CD8-positive, alpha-beta memory T cell (primary cell): ENCODE data around the gene TMUB1. TPM values are rescaled to one million over a fixed set of nuclear protein-coding genes. Genes with fewer than 3 reads are reported as not detected.
A peak's percentile ranks its signal among the peaks of the same experiment; 100 is the strongest.

Source experiments
- CTCF ChIA-PET: fragments of 350-600 bp; sonication (Branson Sonifier 250); formaldehyde crosslinking; loops from one replicate; lab custom pipeline; 2021; ENCODE audit warnings: antibody characterized with exemption; lab: Charles Lee
- POLR2A ChIA-PET: fragments of 350-600 bp; sonication (Branson Sonifier 250); formaldehyde crosslinking; loops from one replicate; lab custom pipeline; 2021; ENCODE audit warnings: antibody characterized with exemption; lab: Charles Lee
- DNase-seq, 5 donors: peaks; one replicate each; pipeline versions ENCODE4 v3.0.0 to v3.0.0-alpha.2; 2020 to 2022; ENCODE audit warnings: mixed read lengths in 1 of 5
- H3K27ac ChIP-seq: one replicate; pipeline ENCODE4 v1.7.0; 2013; ENCODE audit warnings: low read depth, mild to moderate bottlenecking, low read length, moderate library complexity
- H3K27me3 ChIP-seq: 2 replicates; pipeline ENCODE4 v1.7.0; 2013; ENCODE audit warnings: low read length, mild to moderate bottlenecking; ENCODE audit not compliant: insufficient read depth, poor library complexity, severe bottlenecking
- H3K36me3 ChIP-seq: 2 replicates; pipeline ENCODE4 v1.7.0; 2013; ENCODE audit warnings: mild to moderate bottlenecking, low read length, moderate library complexity; ENCODE audit not compliant: insufficient read depth
- H3K4me1 ChIP-seq: 2 replicates; pipeline ENCODE4 v1.7.0; 2013; ENCODE audit warnings: mild to moderate bottlenecking, low read length, moderate library complexity; ENCODE audit not compliant: insufficient read depth
- H3K4me3 ChIP-seq: 2 replicates; pipeline ENCODE4 v1.7.0; 2013; ENCODE audit warnings: mild to moderate bottlenecking, low read length
- H3K9me3 ChIP-seq: 2 replicates; pipeline ENCODE4 v1.7.0; 2013; ENCODE audit warnings: mild to moderate bottlenecking, low read length
- H3K27ac Mint-ChIP-seq, 8 donors: one replicate each; pipeline ENCODE4 v1.8.0; 2020 to 2021; ENCODE audit warnings: mixed read lengths in 8 of 8, mild to moderate bottlenecking in 6 of 8, inconsistent platforms in 3 of 8, moderate library complexity in 3 of 8
- H3K27me3 Mint-ChIP-seq, 2 donors: one replicate each; pipeline ENCODE4 v1.8.0; 2020 to 2021; ENCODE audit warnings: mixed read lengths in 2 of 2, mild to moderate bottlenecking in 1 of 2, moderate library complexity in 1 of 2
- H3K36me3 Mint-ChIP-seq, 3 donors: one replicate each; pipeline ENCODE4 v1.8.0; 2020 to 2021; ENCODE audit warnings: mixed read lengths in 3 of 3, inconsistent platforms in 1 of 3, mild to moderate bottlenecking in 1 of 3
- H3K4me1 Mint-ChIP-seq, 3 donors: one replicate each; pipeline ENCODE4 v1.8.0; 2020 to 2021; ENCODE audit warnings: mixed read lengths in 3 of 3, inconsistent platforms in 1 of 3, mild to moderate bottlenecking in 1 of 3
- H3K4me3 Mint-ChIP-seq, 7 donors: one replicate each; pipeline ENCODE4 v1.8.0; 2020 to 2021; ENCODE audit warnings: mixed read lengths in 7 of 7, mild to moderate bottlenecking in 6 of 7, moderate library complexity in 4 of 7, inconsistent platforms in 2 of 7
- H3K9me3 Mint-ChIP-seq, 5 donors: one replicate each; pipeline ENCODE4 v1.8.0; 2020 to 2022; ENCODE audit warnings: mixed read lengths in 5 of 5, mild to moderate bottlenecking in 3 of 5, moderate library complexity in 2 of 5, inconsistent platforms in 1 of 5
- polyA plus RNA-seq: library from polyadenylated mRNA; unstranded; fragments of 300-500 nt; fragmentation: Illumina TruSeq; gene quantifications from one replicate; pipeline ENCODE4 v1.2.3, GENCODE V29; 2021
- total RNA-seq, 2 experiments: library from RNA; stranded (reverse); gene quantifications; one replicate each; pipeline ENCODE4 v1.2.3, GENCODE V29; 2021

TMUB1 gene
- total and polyA plus RNA-seq, 3 experiments from 2014 or later: 69.7 to 83.5 (median 81.7) TPM

DNA sequence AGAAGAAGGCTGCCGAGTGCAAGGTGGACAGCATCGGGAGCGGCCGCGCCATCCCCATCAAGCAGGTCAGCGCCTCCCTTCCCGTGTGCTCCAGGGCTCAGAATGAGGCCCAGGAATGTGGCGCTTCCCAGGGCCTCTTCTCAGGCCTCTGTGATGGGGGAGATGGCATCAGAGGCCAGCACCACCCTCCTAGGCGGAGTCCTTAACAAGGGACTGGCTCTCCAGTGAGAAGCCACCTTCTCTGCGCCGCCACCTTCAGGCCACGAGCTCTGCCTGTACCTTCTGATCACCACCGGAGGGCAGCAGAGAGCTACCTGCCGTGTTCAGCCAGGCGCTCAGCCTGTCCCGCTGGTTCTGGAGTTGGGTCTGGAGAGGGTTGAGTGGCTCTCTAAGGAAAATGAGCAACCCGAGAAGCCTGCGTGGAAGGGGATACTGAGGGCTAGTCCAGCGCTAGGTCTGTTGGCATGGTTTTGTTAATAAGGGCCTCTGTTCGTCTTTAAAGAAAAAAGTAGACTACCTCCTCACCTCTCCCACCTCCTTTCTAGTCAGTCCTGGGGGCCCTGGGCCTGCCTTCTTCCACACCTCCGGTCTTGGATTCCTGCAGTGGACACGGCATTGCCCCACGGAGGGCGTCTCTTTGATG, 40.6 kb upstream of the TMUB1 start:
- peak; percentile 72 to 86 (median 76) for DNase-seq
- ChIA-PET POLR2A (interaction anchor here (0.6 kb wide), 1 partner anchor 58 kb away, joined by 8 read pairs; no protein-coding TSS in a partner anchor), CTCF (interaction anchor here (0.7 to 2.2 kb wide), 29 partner anchors 8 to 722 kb away, joined by 3 to 37 read pairs (median 3); partner anchors contain the start of gene ASIC3)

DNA sequence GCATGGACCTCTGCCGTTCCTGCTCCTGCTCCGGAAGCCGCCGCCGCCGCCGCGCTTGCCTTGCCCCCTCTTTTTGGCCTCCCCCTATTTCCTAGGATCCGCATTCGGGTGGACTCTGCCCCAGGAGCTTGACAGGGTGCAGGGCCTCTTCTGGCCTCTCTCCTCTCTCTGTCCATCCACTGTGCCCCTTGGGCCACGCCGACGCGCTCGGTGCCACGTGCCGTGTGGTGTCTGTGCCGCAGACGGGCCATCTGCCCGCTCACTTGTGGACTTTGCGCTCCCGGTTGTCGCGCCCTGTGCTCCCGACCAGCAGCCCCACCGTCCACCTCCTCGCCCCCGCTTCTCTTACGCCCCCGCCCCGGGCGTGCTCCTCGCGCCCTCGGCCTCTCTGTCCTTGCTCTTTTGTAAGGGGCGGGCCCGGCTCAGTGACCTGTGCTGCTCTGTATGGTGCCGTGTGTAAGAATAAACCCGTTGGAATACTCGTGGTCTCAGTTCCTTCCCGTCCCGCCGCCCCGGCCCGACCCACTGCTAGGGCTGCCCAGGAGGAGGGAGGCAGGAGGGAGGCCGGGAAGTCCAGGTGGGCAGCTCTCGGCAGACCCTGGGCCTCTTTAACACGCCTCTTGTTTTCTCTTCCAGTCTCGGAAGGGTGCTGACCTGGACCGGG, 40.0 kb upstream of the TMUB1 start:
- no peak overlapping the region for H3K4me3 ChIP-seq
- H3K4me1 ChIP-seq: peaks cover under 1% of the 10 kb centered on the region
- no peak overlapping the region for H3K27ac ChIP-seq
- CTCF ChIA-PET: interaction anchor here (0.7 to 2.2 kb wide), 27 partner anchors 8 to 722 kb away, joined by 3 to 37 read pairs (median 3); partner anchors contain the start of gene ASIC3
- no peaks in the 10 kb centered on the region for H3K9me3 ChIP-seq
- H3K27ac Mint-ChIP-seq: peak overlapping the region in 1 of 8 donors; percentile 94
- H3K36me3 ChIP-seq: peaks cover 5% of the 10 kb centered on the region
- no peaks in the 10 kb centered on the region for H3K27me3 ChIP-seq
- H3K4me1 Mint-ChIP-seq: peaks cover 5 to 11% (median 5%) of the 10 kb centered on the region in 3 donors
- H3K36me3 Mint-ChIP-seq: peaks cover 2 to 52% (median 4%) of the 10 kb centered on the region in 3 donors
- DNase-seq: no peak
- no peak overlapping the region for H3K4me3 Mint-ChIP-seq
- POLR2A ChIA-PET: no interaction called here
- H3K27me3 Mint-ChIP-seq: no peaks in the 10 kb centered on the region
- H3K9me3 Mint-ChIP-seq: no peaks in the 10 kb centered on the region

More for the DNA sequence above, 40.6 kb upstream of the TMUB1 start:
- H3K27ac ChIP-seq: no peak overlapping the region
- H3K4me3 ChIP-seq: no peak overlapping the region
- peaks cover 5% of the 10 kb centered on the region for H3K36me3 ChIP-seq
- no peaks in the 10 kb centered on the region for H3K9me3 ChIP-seq
- no peaks in the 10 kb centered on the region for H3K27me3 Mint-ChIP-seq
- H3K27me3 ChIP-seq: no peaks in the 10 kb centered on the region
- H3K4me1 Mint-ChIP-seq: peaks cover 5 to 7% (median 5%) of the 10 kb centered on the region in 3 donors
- no peaks in the 10 kb centered on the region for H3K9me3 Mint-ChIP-seq
- H3K27ac Mint-ChIP-seq: peak overlapping the region in 2 of 8 donors; percentile 1 to 74
- no peak overlapping the region for H3K4me3 Mint-ChIP-seq
- no peaks in the 10 kb centered on the region for H3K4me1 ChIP-seq
- peaks cover 2 to 51% (median 4%) of the 10 kb centered on the region in 3 donors for H3K36me3 Mint-ChIP-seq

DNA sequence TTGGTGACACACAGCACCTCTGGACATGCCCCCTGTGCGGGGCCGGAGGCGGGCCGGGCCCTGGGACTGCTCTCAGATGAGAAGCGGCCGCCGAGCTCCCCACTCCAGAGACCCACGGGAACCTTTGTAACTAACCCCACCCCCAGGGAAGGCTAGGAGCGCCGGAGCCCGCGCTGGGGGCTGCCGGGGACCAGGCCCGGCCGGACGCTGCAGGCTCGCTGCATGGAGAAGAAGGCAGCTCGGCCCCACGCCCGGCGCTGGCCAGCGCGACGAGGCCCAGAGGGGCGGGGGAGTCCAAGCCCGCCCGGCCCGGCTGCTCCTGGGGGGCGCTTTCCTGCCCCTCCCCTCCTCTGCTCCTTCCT, 39.5 kb upstream of the TMUB1 start:
- peaks cover 5 to 14% (median 9%) of the 10 kb centered on the region in 3 donors for H3K4me1 Mint-ChIP-seq
- DNase-seq: no peak
- no peaks in the 10 kb centered on the region for H3K9me3 Mint-ChIP-seq
- Histone ChIP-seq H3K36me3 (peaks cover 5% of the 10 kb centered on the region), H3K4me1 (peaks cover 5% of the 10 kb centered on the region), H3K27me3 (no peaks in the 10 kb centered on the region), H3K27ac (no peak overlapping the region), H3K9me3 (no peaks in the 10 kb centered on the region), H3K4me3 (no peak overlapping the region)
- H3K27me3 Mint-ChIP-seq: no peaks in the 10 kb centered on the region
- H3K27ac Mint-ChIP-seq: no peak overlapping the region
- H3K4me3 Mint-ChIP-seq: no peak overlapping the region
- CTCF ChIA-PET: interaction anchor here (1.1 to 2.2 kb wide), 3 partner anchors 12 to 187 kb away, joined by 3 to 37 read pairs (median 3); no protein-coding TSS in a partner anchor
- peaks cover 2 to 51% (median 4%) of the 10 kb centered on the region in 3 donors for H3K36me3 Mint-ChIP-seq
- POLR2A ChIA-PET: no interaction called here

DNA sequence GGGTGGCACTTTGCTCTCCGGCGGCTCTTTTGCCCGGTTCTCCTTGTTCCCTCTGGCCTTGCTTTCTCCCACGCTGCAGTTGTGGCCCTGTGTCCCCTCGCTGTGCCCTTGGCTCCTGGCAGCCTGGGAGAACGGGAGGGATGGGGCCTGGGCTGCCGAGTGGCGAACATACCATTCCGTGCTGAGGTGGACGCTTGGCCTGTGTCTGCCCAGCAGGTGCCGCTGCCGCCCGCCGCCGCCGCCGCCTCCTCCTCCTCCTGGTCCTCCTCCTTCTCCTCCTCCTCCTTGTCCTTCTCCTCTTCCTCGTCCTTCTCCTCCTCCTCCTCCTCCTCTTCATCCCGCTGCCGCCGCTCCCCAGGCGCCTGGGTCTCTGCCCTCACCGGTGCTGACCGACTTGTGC, 39.0 kb upstream of the TMUB1 start:
- no peak for DNase-seq
- POLR2A ChIA-PET: no interaction called here

DNA sequence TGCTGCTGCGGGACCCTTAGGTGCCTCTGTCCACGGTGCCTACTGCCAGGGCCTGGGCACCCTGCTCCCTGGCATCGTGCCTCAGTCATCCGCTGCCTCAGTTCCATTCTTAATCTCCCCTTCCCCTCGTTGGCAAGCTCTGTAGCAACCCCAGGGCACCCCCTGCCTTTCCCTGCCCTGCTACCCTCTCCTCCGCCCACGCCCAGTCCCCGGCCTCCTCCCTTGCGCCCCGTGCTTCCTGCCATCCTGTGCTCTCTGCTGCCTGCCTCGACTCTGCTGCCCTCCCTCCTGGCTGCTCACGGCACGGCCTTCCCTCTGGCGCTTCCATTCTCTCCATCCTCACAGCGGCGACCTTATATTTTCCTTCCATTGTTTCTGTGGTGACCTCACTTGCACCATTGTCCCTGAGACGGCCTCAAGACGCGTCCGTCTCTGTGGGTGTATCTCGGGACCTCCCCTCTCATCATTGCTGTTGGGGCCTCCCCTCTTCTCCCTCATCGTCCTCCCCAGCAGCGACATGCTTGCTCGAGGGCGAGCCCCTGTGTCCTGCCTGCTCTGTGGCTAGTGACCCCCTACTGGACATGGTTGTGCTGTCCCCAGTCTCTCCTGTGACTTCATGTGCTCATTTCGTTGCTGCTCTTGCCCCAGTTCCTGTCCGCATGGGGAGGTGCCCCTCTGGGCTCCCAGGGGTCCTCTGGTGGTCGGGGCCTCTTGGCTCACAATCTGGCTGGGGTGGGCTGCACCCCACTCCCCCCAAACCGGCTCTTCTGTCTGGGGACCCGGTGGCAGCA, 38.3 kb upstream of the TMUB1 start:
- peak overlapping the region in 1 of 7 donors; percentile 45 for H3K4me3 Mint-ChIP-seq
- DNase-seq: no peak
- H3K27me3 ChIP-seq: no peaks in the 10 kb centered on the region
- H3K27me3 Mint-ChIP-seq: no peaks in the 10 kb centered on the region
- H3K27ac ChIP-seq: no peak overlapping the region
- peak overlapping the region in 1 of 8 donors; percentile 44 for H3K27ac Mint-ChIP-seq
- peaks cover 11 to 24% (median 14%) of the 10 kb centered on the region in 3 donors for H3K4me1 Mint-ChIP-seq
- H3K4me3 ChIP-seq: no peak overlapping the region
- POLR2A ChIA-PET: no interaction called here
- H3K9me3 Mint-ChIP-seq: no peaks in the 10 kb centered on the region
- peaks cover 5% of the 10 kb centered on the region for H3K4me1 ChIP-seq
- CTCF ChIA-PET: interaction anchor here (2.4 kb wide), 1 partner anchor 11 kb away, joined by 9 read pairs; no protein-coding TSS in a partner anchor
- peaks cover 5% of the 10 kb centered on the region for H3K36me3 ChIP-seq
- H3K36me3 Mint-ChIP-seq: peaks cover 2 to 51% (median 4%) of the 10 kb centered on the region in 3 donors
- H3K9me3 ChIP-seq: no peaks in the 10 kb centered on the region

More for the DNA sequence above, 39.0 kb upstream of the TMUB1 start:
- Histone ChIP-seq H3K36me3 (peaks cover 5% of the 10 kb centered on the region), H3K27me3 (no peaks in the 10 kb centered on the region), H3K4me3 (no peak overlapping the region), H3K4me1 (peaks cover 5% of the 10 kb centered on the region), H3K27ac (no peak overlapping the region), H3K9me3 (no peaks in the 10 kb centered on the region)
- Mint-ChIP-seq H3K27ac (no peak overlapping the region), H3K27me3 (no peaks in the 10 kb centered on the region), H3K4me1 (peaks cover 8 to 19% (median 14%) of the 10 kb centered on the region in 3 donors), H3K36me3 (peaks cover 2 to 51% (median 4%) of the 10 kb centered on the region in 3 donors), H3K4me3 (no peak overlapping the region), H3K9me3 (no peaks in the 10 kb centered on the region)
- CTCF ChIA-PET: no interaction called here

DNA sequence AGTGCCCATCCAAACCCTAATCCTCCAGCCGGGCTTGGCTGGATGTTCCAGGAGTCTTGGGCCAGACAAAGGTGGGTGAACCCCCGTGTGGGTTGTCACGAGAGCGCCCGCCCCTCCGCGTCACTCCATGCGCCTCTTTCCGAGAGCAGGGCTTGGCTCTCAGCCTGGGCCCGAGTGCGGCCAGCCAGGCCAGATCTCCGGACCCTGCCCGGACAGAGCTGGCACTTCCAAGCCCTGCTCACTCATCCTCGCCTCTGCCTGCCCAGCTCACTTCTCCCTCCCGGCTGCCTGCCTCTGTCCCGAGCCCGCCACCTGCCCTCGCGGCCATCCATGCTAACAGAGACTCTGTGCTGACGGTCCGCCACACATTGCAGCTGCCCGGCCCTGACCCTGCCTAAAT, 37.6 kb upstream of the TMUB1 start:
- peaks cover 5% of the 10 kb centered on the region for H3K4me1 ChIP-seq
- Mint-ChIP-seq H3K27ac (peak overlapping the region in 1 of 8 donors; percentile 45), H3K27me3 (no peaks in the 10 kb centered on the region), H3K4me3 (no peak overlapping the region), H3K36me3 (peaks cover 2 to 51% (median 4%) of the 10 kb centered on the region in 3 donors), H3K4me1 (peaks cover 13 to 31% (median 14%) of the 10 kb centered on the region in 3 donors), H3K9me3 (no peaks in the 10 kb centered on the region)
- CTCF ChIA-PET: interaction anchor here (2.4 kb wide), 1 partner anchor 10 kb away, joined by 9 read pairs; no protein-coding TSS in a partner anchor
- no peak overlapping the region for H3K4me3 ChIP-seq
- H3K27ac ChIP-seq: no peak overlapping the region
- POLR2A ChIA-PET: no interaction called here
- DNase-seq: no peak
- H3K9me3 ChIP-seq: no peaks in the 10 kb centered on the region
- peaks cover 5% of the 10 kb centered on the region for H3K36me3 ChIP-seq
- H3K27me3 ChIP-seq: no peaks in the 10 kb centered on the region

DNA sequence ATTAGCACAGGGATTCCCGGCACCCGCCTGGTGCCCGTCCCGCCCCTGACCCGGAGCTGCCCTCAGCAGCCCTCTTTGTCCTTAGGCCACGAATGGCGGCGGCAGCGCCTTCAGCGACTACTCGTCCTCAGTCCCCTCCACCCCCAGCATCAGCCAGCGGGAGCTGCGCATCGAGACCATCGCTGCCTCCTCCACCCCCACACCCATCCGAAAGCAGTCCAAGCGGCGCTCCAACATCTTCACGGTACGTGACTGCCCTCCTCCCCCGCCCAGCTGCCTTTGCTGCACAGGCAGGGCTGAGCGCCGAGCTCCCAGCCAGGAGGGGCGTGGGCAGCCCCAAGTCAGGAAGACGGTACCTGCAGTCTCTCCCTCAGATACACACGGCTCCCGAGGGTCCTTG, 36.6 kb upstream of the TMUB1 start:
- Histone ChIP-seq H3K4me1 (peaks cover 5% of the 10 kb centered on the region), H3K36me3 (peaks cover 5% of the 10 kb centered on the region), H3K4me3 (no peak overlapping the region), H3K9me3 (no peaks in the 10 kb centered on the region), H3K27me3 (no peaks in the 10 kb centered on the region), H3K27ac (no peak overlapping the region)
- H3K36me3 Mint-ChIP-seq: peaks cover 2 to 51% (median 4%) of the 10 kb centered on the region in 3 donors
- no peak for DNase-seq
- POLR2A ChIA-PET: interaction anchor here (0.5 kb wide), 1 partner anchor 108 kb away, joined by 4 read pairs; no protein-coding TSS in a partner anchor
- H3K4me1 Mint-ChIP-seq: peaks cover 14 to 34% (median 15%) of the 10 kb centered on the region in 3 donors
- no peaks in the 10 kb centered on the region for H3K27me3 Mint-ChIP-seq
- CTCF ChIA-PET: interaction anchor here (0.8 to 2.4 kb wide), 3 partner anchors 7 to 12 kb away, joined by 3 to 9 read pairs (median 3); no protein-coding TSS in a partner anchor
- no peak overlapping the region for H3K4me3 Mint-ChIP-seq
- H3K9me3 Mint-ChIP-seq: no peaks in the 10 kb centered on the region
- H3K27ac Mint-ChIP-seq: no peak overlapping the region
